Spleen (tissue), 11 donors: ENCODE data around the gene ZBTB8B. TPM values are rescaled to one million over a fixed set of nuclear protein-coding genes. Genes with fewer than 3 reads are reported as not detected.

Source experiments
- DNase-seq: peaks from one replicate; pipeline ENCODE4 v3.0.0-alpha.2; 2020
- H3K27ac ChIP-seq, 8 donors: fragments of 200-600 bp; sonication (generic) in 7 of 8; 1 replicate in 4 of 8; 2 replicates in 4 of 8; pipeline versions ENCODE4 v1.5.0 to v1.8.0; 2016 to 2021; ENCODE audit warnings: inconsistent platforms in 4 of 8, mild to moderate bottlenecking in 4 of 8, moderate library complexity in 1 of 8
- H3K27me3 ChIP-seq, 7 donors: fragments of 200-600 bp; sonication (generic) in 6 of 7; replicated peaks in 1 of 7; 1 replicate in 4 of 7; 2 replicates in 3 of 7; pipeline versions ENCODE4 v1.5.0 to v1.8.0; 2016 to 2021; ENCODE audit warnings: inconsistent platforms in 3 of 7, mild to moderate bottlenecking in 1 of 7
- H3K36me3 ChIP-seq, 6 donors: fragments of 200-600 bp; sonication (generic) in 5 of 6; 1 replicate in 4 of 6; 2 replicates in 2 of 6; pipeline versions ENCODE4 v1.5.0 to v1.8.0; 2016 to 2021; ENCODE audit warnings: inconsistent platforms in 2 of 6
- H3K4me1 ChIP-seq, 6 donors: fragments of 200-600 bp; sonication (generic) in 5 of 6; 1 replicate in 3 of 6; 2 replicates in 3 of 6; pipeline versions ENCODE4 v1.5.0 to v1.8.0; 2016 to 2021; ENCODE audit warnings: inconsistent platforms in 3 of 6
- H3K4me3 ChIP-seq, 8 donors: fragments of 200-600 bp; sonication (generic) in 7 of 8; 1 replicate in 4 of 8; 2 replicates in 4 of 8; pipeline versions ENCODE4 v1.5.0 to v1.8.0; 2016 to 2021; ENCODE audit warnings: inconsistent platforms in 4 of 8, mild to moderate bottlenecking in 4 of 8, moderate library complexity in 2 of 8
- H3K9me3 ChIP-seq, 8 donors: fragments of 200-600 bp; sonication (generic) in 7 of 8; 1 replicate in 4 of 8; 2 replicates in 4 of 8; pipeline versions ENCODE4 v1.5.0 to v1.8.0; 2016 to 2021; ENCODE audit warnings: inconsistent platforms in 4 of 8
- POLR2A ChIP-seq, 3 donors: fragments of 450-650 bp; IDR thresholded peaks; one replicate each; pipeline ENCODE4 v1.5.1; 2017; ENCODE audit warnings: antibody characterized with exemption in 3 of 3, mild to moderate bottlenecking in 1 of 3
- POLR2AphosphoS5 ChIP-seq, 3 donors: sonication (generic); formaldehyde crosslinking; IDR thresholded peaks; one replicate each; pipeline ENCODE4 v1.5.1; 2017; ENCODE audit warnings: antibody characterized with exemption in 3 of 3
- WGBS, 5 donors: extraction: QIAGEN DNeasy Blood & Tissue Kit in 3 of 5; methylation state at CpG; one replicate each; pipeline versions ENCODE4 v1.1.5 to v1.1.7; 2013 to 2018; 5-methylcytosine and 5-hydroxymethylcytosine counted together
- intact Hi-C: fragments of 100-400 bp; cut with DNase I; formaldehyde crosslinking; loops from one replicate; pipeline ENCODE4 v1.15.0; 2023; ENCODE audit warnings: low total_unique reads
- polyA plus RNA-seq, 3 donors: library from polyadenylated mRNA; stranded (reverse); fragments of 200-250 nt; gene quantifications; one replicate each; pipeline ENCODE4 v1.2.1, GENCODE V29; 2013
- total RNA-seq, 7 donors: library from RNA; depleted of rRNA in 3 of 7; stranded (reverse); fragments of >200 nt in 3 of 7; fragmentation: NEBNext Ultra II Directional in 4 of 7; extraction: Animal tissue kit (Norgen Biotek cat#: 25700) in 4 of 7; gene quantifications; one replicate each; pipeline versions ENCODE4 v1.1.0 to v1.2.1, GENCODE V29; 2016 to 2021
- TF ChIP-seq, protein P1 (sequence below), 11 experiments: fragments of 200-600 bp in 7 of 11; fragments of 450-650 bp in 4 of 11; sonication (generic) in 4 of 11; IDR thresholded peaks in 8 of 11; conservative IDR thresholded peaks in 3 of 11; 1 replicate in 7 of 11; 2 replicates in 4 of 11; pipeline versions ENCODE4 v1.4.0 to v1.8.0; 2016 to 2021; ENCODE audit warnings: antibody characterized with exemption in 11 of 11, inconsistent platforms in 4 of 11, mild to moderate bottlenecking in 1 of 11
- donor health status: healthy with polysubstance abuse.
- donor health status: DM: no; HTN: no; CAD: no; lungs with moderate emphysema.
- donor health status: DM: no; HTN: no; CAD: no.
- donor health status: Bipolar disorder and iron deficiency.
- donor health status: healthy.
- donor health status: DM: no; HTN: no; CAD: no.
- donor health status: DM: yes; HTN: yes; CAD: no.

The ZBTB8B gene
- total and polyA plus RNA-seq, 10 donors, result under 0.01 TPM; not detected in 9

DNA sequence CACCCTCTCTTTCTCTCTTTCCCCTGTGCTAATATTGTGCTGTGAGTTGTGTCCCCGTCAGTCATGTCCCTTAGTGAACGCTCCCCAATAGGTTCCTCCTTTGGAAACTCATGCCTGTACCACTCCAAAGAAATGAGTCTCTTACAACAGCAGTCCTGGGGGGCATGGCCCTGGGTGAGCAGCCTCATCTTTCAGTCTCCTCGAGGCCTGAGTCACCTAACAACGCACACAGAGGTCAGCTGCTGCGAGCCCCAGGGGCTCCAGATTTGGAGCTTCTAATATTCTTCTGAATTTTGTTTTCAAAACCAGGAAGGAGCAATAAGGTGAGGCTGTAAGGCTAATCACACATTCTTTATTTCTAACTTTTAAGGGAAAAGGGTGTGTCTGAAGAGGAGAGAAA, 43.9 kb downstream of the ZBTB8B start:
- TF ChIP-seq POLR2A (IDR thresholded peaks at IDR 0.05) (no peak), POLR2AphosphoS5 (IDR thresholded peaks at IDR 0.05) (no peak)
- TF ChIP-seq, protein P1, sequence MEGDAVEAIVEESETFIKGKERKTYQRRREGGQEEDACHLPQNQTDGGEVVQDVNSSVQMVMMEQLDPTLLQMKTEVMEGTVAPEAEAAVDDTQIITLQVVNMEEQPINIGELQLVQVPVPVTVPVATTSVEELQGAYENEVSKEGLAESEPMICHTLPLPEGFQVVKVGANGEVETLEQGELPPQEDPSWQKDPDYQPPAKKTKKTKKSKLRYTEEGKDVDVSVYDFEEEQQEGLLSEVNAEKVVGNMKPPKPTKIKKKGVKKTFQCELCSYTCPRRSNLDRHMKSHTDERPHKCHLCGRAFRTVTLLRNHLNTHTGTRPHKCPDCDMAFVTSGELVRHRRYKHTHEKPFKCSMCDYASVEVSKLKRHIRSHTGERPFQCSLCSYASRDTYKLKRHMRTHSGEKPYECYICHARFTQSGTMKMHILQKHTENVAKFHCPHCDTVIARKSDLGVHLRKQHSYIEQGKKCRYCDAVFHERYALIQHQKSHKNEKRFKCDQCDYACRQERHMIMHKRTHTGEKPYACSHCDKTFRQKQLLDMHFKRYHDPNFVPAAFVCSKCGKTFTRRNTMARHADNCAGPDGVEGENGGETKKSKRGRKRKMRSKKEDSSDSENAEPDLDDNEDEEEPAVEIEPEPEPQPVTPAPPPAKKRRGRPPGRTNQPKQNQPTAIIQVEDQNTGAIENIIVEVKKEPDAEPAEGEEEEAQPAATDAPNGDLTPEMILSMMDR (IDR thresholded peaks at IDR 0.05 in 8 of 11, conservative IDR thresholded peaks at IDR 0.05 in 3 of 11), result no peak
- H3K4me1 ChIP-seq, result no peaks in the 10 kb centered on the region
- intact Hi-C loops, result no loop called here
- no peak overlapping the region for H3K4me3 ChIP-seq
- H3K36me3 ChIP-seq, result no peaks in the 10 kb centered on the region
- 78 to 89% (median 86%) methylated on average over 5 of the region's 5 CpGs for WGBS, 5 donors
- no peaks in the 10 kb centered on the region for H3K9me3 ChIP-seq
- no peak for DNase-seq
- no peaks in the 10 kb centered on the region for H3K27me3 ChIP-seq
- H3K27ac ChIP-seq, result no peak overlapping the region

DNA sequence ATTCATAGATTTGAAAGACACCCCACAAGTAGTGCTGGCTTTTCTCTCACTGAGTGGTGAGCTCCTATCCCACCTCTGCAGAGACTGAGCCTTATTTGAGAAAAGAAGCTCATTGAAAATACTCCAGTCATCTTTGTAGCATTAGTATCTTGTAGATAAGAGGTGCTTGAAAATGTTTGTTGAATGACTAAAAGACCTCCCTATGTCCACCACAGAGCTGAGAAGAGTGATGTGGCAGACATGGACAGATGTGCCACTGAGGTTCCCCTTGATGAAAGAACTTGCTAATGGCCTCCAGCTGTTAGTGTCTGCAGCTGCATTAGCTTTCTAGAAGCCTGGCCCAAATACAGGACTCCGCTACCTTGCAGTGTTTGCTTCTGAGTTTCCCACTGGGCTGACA, 45.1 kb downstream of the ZBTB8B start:
- Histone ChIP-seq H3K9me3 (no peaks in the 10 kb centered on the region), H3K27me3 (peaks cover 0 to 5% (median 0%) of the 10 kb centered on the region in 7 donors), H3K4me3 (no peak overlapping the region), H3K36me3 (no peaks in the 10 kb centered on the region), H3K27ac (no peak overlapping the region), H3K4me1 (no peaks in the 10 kb centered on the region)
- WGBS, 5 donors, result 92 to 100% (median 100%) methylated on average over 1 of the region's 1 CpG
- DNase-seq, result no peak
- TF ChIP-seq, protein P1 (IDR thresholded peaks at IDR 0.05 in 8 of 11, conservative IDR thresholded peaks at IDR 0.05 in 3 of 11), result no peak
- TF ChIP-seq POLR2AphosphoS5 (IDR thresholded peaks at IDR 0.05) (no peak), POLR2A (IDR thresholded peaks at IDR 0.05) (no peak)
- intact Hi-C loops, result no loop called here

Other genes starting within 250 kb of the ZBTB8B start
- 10 to 100 TPM; 18.4 to 30.2 (median 27.2) TPM for gene TMEM234, start 242.7 kb upstream of the ZBTB8B start, total RNA-seq
- 10 to 100 TPM in 2 of 3 donors, 1 to 10 TPM in 1; 7.7 to 14.9 (median 11.1) TPM for gene TMEM234, start 242.7 kb upstream of the ZBTB8B start, polyA plus RNA-seq
- gene EIF3I, start 242.7 kb upstream of the ZBTB8B start, total RNA-seq, result 100 to 1,000 TPM in 6 of 7 donors, 10 to 100 TPM in 1; 94.5 to 122 (median 104) TPM
- gene EIF3I, start 242.7 kb upstream of the ZBTB8B start, polyA plus RNA-seq, result 100 to 1,000 TPM; 144 to 182 (median 155) TPM
- 1 to 10 TPM in 5 of 7 donors, under 1 TPM in 1, not detected in 1; 0.54 to 2.3 (median 1.3) TPM for gene FAM167B, start 217.8 kb upstream of the ZBTB8B start, total RNA-seq
- gene FAM167B, start 217.8 kb upstream of the ZBTB8B start, polyA plus RNA-seq, result 1 to 10 TPM; 2.3 to 2.7 (median 2.7) TPM
- gene LCK, start 213.8 kb upstream of the ZBTB8B start, total RNA-seq, result 10 to 100 TPM; 43.0 to 84.5 (median 58.7) TPM
- 10 to 100 TPM; 37.9 to 47.8 (median 42.8) TPM for gene LCK, start 213.8 kb upstream of the ZBTB8B start, polyA plus RNA-seq
- 100 to 1,000 TPM in 4 of 7 donors, 10 to 100 TPM in 3; 83.0 to 116 (median 103) TPM for gene HDAC1, start 173.0 kb upstream of the ZBTB8B start, total RNA-seq
- 100 to 1,000 TPM in 1 of 3 donors, 10 to 100 TPM in 2; 91.0 to 108 (median 92.6) TPM for gene HDAC1, start 173.0 kb upstream of the ZBTB8B start, polyA plus RNA-seq
- 10 to 100 TPM; 25.7 to 73.8 (median 60.0) TPM for gene MARCKSL1, start 128.8 kb upstream of the ZBTB8B start, total RNA-seq
- gene MARCKSL1, start 128.8 kb upstream of the ZBTB8B start, polyA plus RNA-seq, result 100 to 1,000 TPM in 1 of 3 donors, 10 to 100 TPM in 2; 73.5 to 120 (median 88.8) TPM
- gene FAM229A, start 102.6 kb upstream of the ZBTB8B start, total RNA-seq, result 10 to 100 TPM; 10.5 to 23.5 (median 13.8) TPM
- gene FAM229A, start 102.6 kb upstream of the ZBTB8B start, polyA plus RNA-seq, result 10 to 100 TPM; 10.8 to 27.6 (median 26.5) TPM
- 1 to 10 TPM in 6 of 7 donors, under 1 TPM in 1; 0.60 to 6.6 (median 3.9) TPM for gene TSSK3, start 102.5 kb upstream of the ZBTB8B start, total RNA-seq
- gene TSSK3, start 102.5 kb upstream of the ZBTB8B start, polyA plus RNA-seq, result 1 to 10 TPM in 1 of 3 donors, under 1 TPM in 2; 0.15 to 2.9 (median 0.27) TPM
- gene BSDC1, start 70.6 kb upstream of the ZBTB8B start, total RNA-seq, result 10 to 100 TPM; 65.3 to 95.8 (median 77.0) TPM
- gene BSDC1, start 70.6 kb upstream of the ZBTB8B start, polyA plus RNA-seq, result 10 to 100 TPM; 18.4 to 39.5 (median 20.1) TPM
- gene ZBTB8A, start 74.4 kb downstream of the ZBTB8B start, total RNA-seq, result 1 to 10 TPM; 1.8 to 4.0 (median 2.8) TPM
- gene ZBTB8A, start 74.4 kb downstream of the ZBTB8B start, polyA plus RNA-seq, result under 1 TPM; 0.35 to 0.67 (median 0.62) TPM
- gene ZBTB8OS, start 185.5 kb downstream of the ZBTB8B start, total RNA-seq, result 10 to 100 TPM; 26.7 to 46.2 (median 35.4) TPM
- gene ZBTB8OS, start 185.5 kb downstream of the ZBTB8B start, polyA plus RNA-seq, result 10 to 100 TPM; 52.9 to 70.5 (median 53.1) TPM
- 100 to 1,000 TPM; 122 to 181 (median 158) TPM for gene RBBP4, start 186.1 kb downstream of the ZBTB8B start, total RNA-seq
- gene RBBP4, start 186.1 kb downstream of the ZBTB8B start, polyA plus RNA-seq, result 10 to 100 TPM; 42.4 to 74.1 (median 61.0) TPM
- gene SYNC, start 237.7 kb downstream of the ZBTB8B start, total RNA-seq, result 1 to 10 TPM; 1.3 to 9.2 (median 6.5) TPM
- gene SYNC, start 237.7 kb downstream of the ZBTB8B start, polyA plus RNA-seq, result 1 to 10 TPM; 1.2 to 4.5 (median 1.7) TPM